GM21423 (cell line): ENCODE data around the gene TMEM86A.
A peak's percentile ranks its signal among the peaks of the same experiment; 100 is the strongest.

Experiments
- ATAC-seq: cut with Tn5 transposase; IDR thresholded peaks from one replicate; pipeline ENCODE4 v1.9.1; 2021; ENCODE audit warnings: mild to moderate bottlenecking, moderate library complexity; ENCODE audit not compliant: unreplicated experiment

TMEM86A gene

GRCh38 chr11:18699848-18700261 is 1.3 kb downstream of the TMEM86A start:
- no peak for ATAC-seq

GRCh38 chr11:18700375-18700774 is 1.8 kb downstream of the TMEM86A start:
- ATAC-seq, result no peak

- no peak for ATAC-seq
Observed at GRCh38 chr11:18700872-18701271, 2.3 kb downstream of the TMEM86A start.

GRCh38 chr11:18701614-18702216 is 3.1 kb downstream of the TMEM86A start:
- ATAC-seq, result no peak

GRCh38 chr11:18703001-18703763 is 4.6 kb downstream of the TMEM86A start:
- no peak for ATAC-seq

- no peak for ATAC-seq
Observed at GRCh38 chr11:18704045-18704645, 5.6 kb downstream of the TMEM86A start.

GRCh38 chr11:18704698-18705097 is 6.1 kb downstream of the TMEM86A start:
- ATAC-seq, result no peak

- no peak for ATAC-seq
Observed at GRCh38 chr11:18705651-18706281, 7.2 kb downstream of the TMEM86A start.

- ATAC-seq, result peak; percentile 65
Observed at GRCh38 chr11:18706330-18707243, 8.0 kb downstream of the TMEM86A start.

- ATAC-seq, result no peak
Observed at GRCh38 chr11:18707811-18708340, 9.3 kb downstream of the TMEM86A start.

- no peak for ATAC-seq
Observed at GRCh38 chr11:18709414-18709813, 10.8 kb downstream of the TMEM86A start.

GRCh38 chr11:18710545-18710944 is 12.0 kb downstream of the TMEM86A start:
- no peak for ATAC-seq

- ATAC-seq, result no peak
Observed at GRCh38 chr11:18713646-18714442, 15.3 kb downstream of the TMEM86A start.

- no peak for ATAC-seq
Observed at GRCh38 chr11:18714443-18714780, 15.8 kb downstream of the TMEM86A start.

GRCh38 chr11:18715476-18715875 is 16.9 kb downstream of the TMEM86A start:
- ATAC-seq, result no peak

GRCh38 chr11:18720091-18720807 is 21.7 kb downstream of the TMEM86A start:
- no peak for ATAC-seq

GRCh38 chr11:18720808-18721560 is 22.4 kb downstream of the TMEM86A start:
- peak; percentile 60 for ATAC-seq

GRCh38 chr11:18721561-18722292 is 23.1 kb downstream of the TMEM86A start:
- peak; percentile 68 for ATAC-seq
